ENCODE data around the gene P4HTM. TPM values are rescaled to one million over a fixed set of nuclear protein-coding genes. Genes with fewer than 3 reads are reported as not detected.

Gene P4HTM
- polyA plus RNA-seq, 3 donors, result 11.7 to 41.1 (median 20.2) TPM

DNA sequence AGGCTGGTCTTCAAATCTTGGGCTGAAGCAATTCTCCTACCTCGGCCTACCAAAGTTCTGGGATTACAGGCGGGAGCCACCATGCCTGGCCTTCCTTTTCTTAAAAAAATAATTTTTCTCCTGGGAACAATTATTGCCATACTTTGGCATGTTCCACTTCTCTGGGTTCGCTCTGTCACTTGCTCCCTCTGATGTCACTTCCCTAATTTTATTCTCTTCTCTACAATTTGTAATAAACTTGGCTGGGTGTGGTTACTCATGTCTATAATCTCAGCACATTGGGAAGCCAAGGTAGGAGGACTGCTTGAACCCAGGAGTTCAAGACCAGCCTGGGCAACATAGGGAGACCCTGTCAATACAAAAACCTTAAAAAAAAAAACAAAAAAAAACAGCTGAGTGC is 45.2 kb downstream of the P4HTM start:
- 69 to 90% (median 71%) methylated on average over 3 of the region's 3 CpGs for WGBS, 3 donors
- H3K27ac ChIP-seq (ENCODE audit: low read depth, low read length), result no peak overlapping the region

DNA sequence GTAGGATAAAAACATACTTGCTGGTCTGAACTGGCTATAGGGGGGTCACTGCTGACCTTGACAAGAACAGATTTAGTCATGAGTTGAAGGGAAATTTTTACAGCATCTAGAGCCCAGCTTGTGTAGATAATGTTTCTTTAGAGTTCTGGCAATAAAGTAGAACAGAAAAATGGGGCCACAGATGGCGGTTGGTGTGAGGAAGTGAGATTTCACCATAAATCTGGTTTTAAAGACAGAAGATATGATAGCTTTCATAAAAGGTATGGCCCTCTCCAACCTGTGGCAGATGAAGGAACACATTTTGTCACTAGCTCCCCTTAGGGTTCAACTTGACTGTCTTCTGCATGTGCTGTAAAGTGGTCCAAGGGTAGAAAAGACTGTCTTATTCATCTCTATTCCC is 63.5 kb downstream of the P4HTM start:
- no peak overlapping the region for H3K27ac ChIP-seq (ENCODE audit: low read depth, low read length)
- 57 to 93% (median 81%) methylated on average over 1 of the region's 1 CpG for WGBS, 3 donors

DNA sequence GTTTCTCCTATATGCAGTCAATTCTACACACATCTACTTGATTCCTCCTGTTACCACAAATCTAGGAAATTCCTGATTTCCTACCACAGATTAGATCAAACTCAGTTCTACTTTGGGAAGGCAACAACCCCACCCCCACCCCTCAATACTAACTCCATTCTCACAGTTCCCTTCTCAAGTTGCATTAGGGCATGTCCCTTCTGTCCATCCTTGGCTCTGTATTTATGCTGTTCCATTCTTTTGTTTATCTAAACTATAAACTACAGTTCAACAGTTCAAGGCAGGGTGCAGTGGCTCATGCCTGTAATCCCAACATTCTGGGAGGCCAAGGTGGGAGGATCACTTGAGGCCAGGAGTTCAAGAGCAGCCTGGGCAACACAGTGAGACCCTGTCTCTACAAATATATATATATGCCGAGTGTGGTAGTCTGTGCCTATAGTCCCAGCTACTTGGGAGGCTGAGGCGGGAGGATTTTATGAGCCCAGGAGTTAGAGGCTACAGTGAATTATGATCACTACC is 64.4 kb downstream of the P4HTM start:
- no peak overlapping the region for H3K27ac ChIP-seq (ENCODE audit: low read depth, low read length)
- 95 to 97% (median 96%) methylated on average over 2 of the region's 2 CpGs for WGBS, 3 donors

Other genes with a start within 250 kb of the P4HTM start
- gene PRKAR2A, start 142.4 kb upstream of the P4HTM start, polyA plus RNA-seq, result 10 to 100 TPM in 2 of 3 donors, 1 to 10 TPM in 1; 7.3 to 16.8 (median 11.2) TPM
- 10 to 100 TPM; 18.9 to 31.6 (median 22.9) TPM for gene SLC25A20, start 91.4 kb upstream of the P4HTM start, polyA plus RNA-seq
- gene ARIH2, start 71.4 kb upstream of the P4HTM start, polyA plus RNA-seq, result 10 to 100 TPM; 24.7 to 49.6 (median 48.2) TPM
- gene WDR6, start 17.1 kb downstream of the P4HTM start, polyA plus RNA-seq, result 10 to 100 TPM; 59.2 to 90.6 (median 69.6) TPM
- gene DALRD3, start 28.3 kb downstream of the P4HTM start, polyA plus RNA-seq, result 10 to 100 TPM; 25.5 to 46.4 (median 25.9) TPM
- gene NDUFAF3, start 31.9 kb downstream of the P4HTM start, polyA plus RNA-seq, result 100 to 1,000 TPM in 2 of 3 donors, 10 to 100 TPM in 1; 38.6 to 163 (median 120) TPM
- 100 to 1,000 TPM; 124 to 247 (median 150) TPM for gene IMPDH2, start 39.2 kb downstream of the P4HTM start, polyA plus RNA-seq
- gene QRICH1, start 103.8 kb downstream of the P4HTM start, polyA plus RNA-seq, result 10 to 100 TPM; 20.3 to 42.2 (median 22.0) TPM
- 100 to 1,000 TPM; 169 to 228 (median 189) TPM for gene QARS1, start 114.5 kb downstream of the P4HTM start, polyA plus RNA-seq
- 10 to 100 TPM; 17.6 to 29.8 (median 19.3) TPM for gene USP19, start 130.6 kb downstream of the P4HTM start, polyA plus RNA-seq
- 100 to 1,000 TPM in 2 of 3 donors, 10 to 100 TPM in 1; 90.5 to 300 (median 195) TPM for gene LAMB2, start 142.8 kb downstream of the P4HTM start, polyA plus RNA-seq
- 10 to 100 TPM in 1 of 3 donors, 1 to 10 TPM in 2; 8.0 to 18.7 (median 9.1) TPM for gene CCDC71, start 176.1 kb downstream of the P4HTM start, polyA plus RNA-seq
- gene KLHDC8B, start 181.4 kb downstream of the P4HTM start, polyA plus RNA-seq, result 10 to 100 TPM; 32.3 to 73.4 (median 43.5) TPM